ENCODE data around the gene LRRC7. TPM values are rescaled to one million over a fixed set of nuclear protein-coding genes. Genes with fewer than 3 reads are reported as not detected.

Gene LRRC7
- total and polyA plus RNA-seq, 2 of the 13 experiments (the other 11 are each of a cell fraction or from before 2014, with no cell fraction given), result not detected

DNA sequence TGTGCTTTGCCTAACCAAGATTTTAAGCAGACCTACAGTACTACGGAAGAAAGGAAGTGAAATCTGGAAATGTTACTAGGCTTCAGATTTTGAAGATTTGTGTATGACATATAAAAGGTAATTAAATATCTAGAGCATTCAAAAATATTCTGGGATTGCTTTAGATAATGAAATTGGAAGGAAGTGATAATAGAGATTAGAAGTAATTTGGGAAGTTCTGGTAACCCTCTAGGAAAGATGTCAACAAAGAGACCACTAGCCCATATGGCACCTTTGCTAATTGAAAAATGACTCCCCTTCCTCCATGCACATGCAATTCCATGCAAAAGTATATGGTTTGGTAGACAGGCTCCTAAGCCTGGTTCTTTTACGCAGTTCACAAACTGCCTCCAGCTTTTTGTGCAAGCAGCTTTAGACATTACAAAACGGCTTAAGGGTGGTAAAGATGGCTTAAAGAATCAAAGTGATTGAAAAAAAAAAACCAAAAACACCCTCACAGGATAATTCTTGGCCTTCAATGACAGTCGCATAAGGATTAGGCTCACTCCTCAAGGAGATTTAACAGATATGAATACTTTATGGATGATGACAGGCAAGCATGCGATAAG lies 81.8 kb downstream of the LRRC7 start (continued):
- TF ChIP-seq NPAS2 (CRISPR knock-in tag; IDR thresholded peaks at IDR 0.05; ENCODE audit: borderline replicate concordance) (no peak), KDM3A (CRISPR knock-in tag; IDR thresholded peaks at IDR 0.05; ENCODE audit: low read depth) (no peak), ZNF143 (CRISPR knock-in tag; IDR thresholded peaks at IDR 0.05) (no peak), RAD51 (IDR thresholded peaks at IDR 0.05; ENCODE audit: borderline replicate concordance) (no peak), ZSCAN25 (CRISPR knock-in tag; IDR thresholded peaks at IDR 0.05) (no peak)
- TF ChIP-seq, protein P1, sequence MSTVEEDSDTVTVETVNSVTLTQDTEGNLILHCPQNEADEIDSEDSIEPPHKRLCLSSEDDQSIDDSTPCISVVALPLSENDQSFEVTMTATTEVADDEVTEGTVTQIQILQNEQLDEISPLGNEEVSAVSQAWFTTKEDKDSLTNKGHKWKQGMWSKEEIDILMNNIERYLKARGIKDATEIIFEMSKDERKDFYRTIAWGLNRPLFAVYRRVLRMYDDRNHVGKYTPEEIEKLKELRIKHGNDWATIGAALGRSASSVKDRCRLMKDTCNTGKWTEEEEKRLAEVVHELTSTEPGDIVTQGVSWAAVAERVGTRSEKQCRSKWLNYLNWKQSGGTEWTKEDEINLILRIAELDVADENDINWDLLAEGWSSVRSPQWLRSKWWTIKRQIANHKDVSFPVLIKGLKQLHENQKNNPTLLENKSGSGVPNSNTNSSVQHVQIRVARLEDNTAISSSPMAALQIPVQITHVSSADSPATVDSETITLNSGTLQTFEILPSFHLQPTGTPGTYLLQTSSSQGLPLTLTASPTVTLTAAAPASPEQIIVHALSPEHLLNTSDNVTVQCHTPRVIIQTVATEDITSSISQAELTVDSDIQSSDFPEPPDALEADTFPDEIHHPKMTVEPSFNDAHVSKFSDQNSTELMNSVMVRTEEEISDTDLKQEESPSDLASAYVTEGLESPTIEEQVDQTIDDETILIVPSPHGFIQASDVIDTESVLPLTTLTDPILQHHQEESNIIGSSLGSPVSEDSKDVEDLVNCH (CRISPR knock-in tag; IDR thresholded peaks at IDR 0.05), result no peak

DNA sequence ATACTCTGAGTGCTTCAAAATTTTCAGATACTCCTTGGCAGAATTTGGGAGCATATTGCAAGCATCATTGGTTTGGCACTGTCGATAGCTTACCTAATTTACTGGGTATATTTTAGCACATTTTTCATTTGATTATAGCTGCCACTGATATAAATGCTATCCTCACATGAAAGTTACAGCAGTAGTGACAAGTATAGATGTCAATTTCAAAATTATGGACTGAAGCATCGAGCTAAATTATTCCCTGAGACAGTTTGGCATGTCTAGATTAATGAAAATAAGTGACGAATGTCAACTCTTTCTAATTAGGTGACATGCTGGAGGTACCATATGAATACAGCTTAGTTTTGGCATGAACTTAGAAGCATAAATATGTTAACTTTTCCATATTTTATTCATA lies 83.1 kb downstream of the LRRC7 start:
- TF ChIP-seq, protein P2, sequence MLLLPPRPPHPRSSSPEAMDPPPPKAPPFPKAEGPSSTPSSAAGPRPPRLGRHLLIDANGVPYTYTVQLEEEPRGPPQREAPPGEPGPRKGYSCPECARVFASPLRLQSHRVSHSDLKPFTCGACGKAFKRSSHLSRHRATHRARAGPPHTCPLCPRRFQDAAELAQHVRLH (CRISPR knock-in tag; IDR thresholded peaks at IDR 0.05; ENCODE audit: borderline replicate concordance, low read depth), result no peak
- no peak for ATAC-seq
- no peak for DNase-seq (ENCODE audit: low spot score)
- Histone ChIP-seq H3K9ac (ENCODE audit: insufficient read depth, low read depth, low read length) (no peak overlapping the region), H2AFZ (ENCODE audit: low read length) (no peak overlapping the region), H3K4me3 (replicated peaks in 1 of 3; ENCODE audit: insufficient read depth in 1 of 3, low read depth in 2 of 3, low read length in 3 of 3) (no peak overlapping the region), H3K36me3 (replicated peaks in 1 of 2; ENCODE audit: control insufficient read depth in 1 of 2, insufficient read depth in 2 of 2, low read length in 2 of 2) (no peaks in the 10 kb centered on the region), H4K20me1 (ENCODE audit: insufficient read depth, low read length) (no peaks in the 10 kb centered on the region), H3K27me3 (ENCODE audit: control insufficient read depth in 1 of 2, insufficient read depth in 2 of 2, low read length in 2 of 2) (no peaks in the 10 kb centered on the region), H3K9me3 (ENCODE audit: low read length) (no peaks in the 10 kb centered on the region), H3K27ac (ENCODE audit: extremely low read length, insufficient read depth, low read length) (no peak overlapping the region), H3K79me2 (ENCODE audit: insufficient read depth, low read length) (no peaks in the 10 kb centered on the region), H3K4me1 (ENCODE audit: insufficient read depth, low read length) (no peaks in the 10 kb centered on the region), H3K4me2 (ENCODE audit: low read depth, low read length) (no peak overlapping the region)
- intact Hi-C loops (cut with micrococcal nuclease; ENCODE audit: unreplicated experiment) (no loop called here), in situ Hi-C loops (cut with HindIII; ENCODE audit: extremely low pct_ligation_motif_present, low pct_unique_long_range_greater_than_20kb) (no loop called here)
- FAIRE-seq, result no peak
- WGBS (ENCODE audit: low lambda C conversion rate), result 4% methylated on average over 3 of the region's 3 CpGs
- ChIA-PET POLR2A (no interaction called here), CTCF (ENCODE audit: low intra/inter-chr PET ratio, low total read pairs) (no interaction called here)
- BruUV-seq (replicated peaks), result no TSS peak

All from HepG2 (cell line).